KBM-7 (cell line): ENCODE results near the gene KCNJ10.
"Not testable (repeated sequence)": the region's sequence is repeated elsewhere in the genome, so short reads cannot be mapped to it uniquely, and the experiment has no call there.

Source experiments
- DNase-seq: peaks from one replicate; pipeline ENCODE4 v3.0.0-alpha.2; 2015
- in situ Hi-C: fragments of 300-500 bp; cut with MboI; formaldehyde crosslinking; loops from 2 replicates; pipeline ENCODE4 v1.14.3; 2020; ENCODE audit warnings: low sequenced_read_pairs, low pct_unique_long_range_greater_than_20kb, mixed read lengths

Gene KCNJ10

DNA sequence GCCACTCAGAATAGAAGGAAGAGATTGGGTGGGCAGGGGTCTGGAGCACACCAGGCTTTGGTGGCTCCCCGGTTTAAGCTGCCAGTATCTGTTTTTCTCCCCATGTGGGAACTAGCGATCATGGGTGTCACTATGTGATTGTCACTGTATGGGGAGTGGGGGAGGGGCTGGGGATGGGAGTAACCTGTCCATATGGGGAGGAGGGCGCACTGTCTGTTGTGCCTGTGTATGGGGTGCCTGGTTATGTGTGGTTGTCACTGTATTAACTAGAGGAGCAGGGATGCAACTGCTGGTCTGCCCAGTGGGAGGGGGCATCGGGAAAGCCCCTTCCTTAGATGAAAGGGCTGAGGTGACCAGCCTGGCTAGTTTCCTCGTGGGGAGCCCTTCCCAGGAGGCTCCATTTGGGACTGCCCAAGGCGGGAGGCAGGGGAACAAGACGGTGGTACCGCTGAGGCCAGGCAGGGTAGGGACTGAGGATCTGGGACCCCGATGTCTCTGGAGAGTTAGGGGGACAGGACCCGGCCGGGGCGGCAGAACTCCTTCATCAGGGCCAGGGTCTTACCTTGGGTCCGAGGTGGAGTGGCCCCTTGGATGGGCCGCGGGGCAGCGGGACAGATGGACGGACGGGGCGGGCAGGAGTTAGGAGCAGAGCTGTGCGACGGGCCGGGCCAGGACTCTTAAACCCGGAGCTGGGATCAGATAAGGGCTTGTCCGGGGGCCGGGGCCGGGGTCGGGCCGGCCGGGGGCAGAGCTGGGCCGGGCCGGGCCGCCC is at the start of gene KCNJ10:
KCNJ10 (minus strand) TSS at position 701 of the 772 bp plus-strand sequence. CDS start 27,628 bp downstream, outside the sequence.
- no peak for DNase-seq
- in situ Hi-C loops: no loop called here

DNA sequence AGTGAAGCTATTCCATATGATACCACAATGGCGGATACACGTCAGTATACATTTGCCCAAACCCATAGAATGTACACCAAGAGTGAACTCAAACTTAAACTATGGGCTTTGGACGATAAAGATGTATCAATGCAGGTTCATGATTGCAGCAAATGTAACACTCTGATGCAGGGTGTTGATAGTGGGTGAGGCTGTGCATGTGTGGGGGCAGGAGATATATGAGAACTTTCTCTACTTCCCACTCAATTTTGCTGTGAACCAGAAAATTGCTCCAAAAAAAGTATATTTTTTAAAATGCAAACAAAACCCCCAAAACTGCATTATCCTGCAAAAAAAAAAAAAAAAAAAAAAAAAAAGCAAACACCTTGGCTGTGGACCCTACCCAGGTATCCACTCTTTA is 49.0 kb upstream of the KCNJ10 start:
- no peak for DNase-seq
- in situ Hi-C loops: no loop called here

DNA sequence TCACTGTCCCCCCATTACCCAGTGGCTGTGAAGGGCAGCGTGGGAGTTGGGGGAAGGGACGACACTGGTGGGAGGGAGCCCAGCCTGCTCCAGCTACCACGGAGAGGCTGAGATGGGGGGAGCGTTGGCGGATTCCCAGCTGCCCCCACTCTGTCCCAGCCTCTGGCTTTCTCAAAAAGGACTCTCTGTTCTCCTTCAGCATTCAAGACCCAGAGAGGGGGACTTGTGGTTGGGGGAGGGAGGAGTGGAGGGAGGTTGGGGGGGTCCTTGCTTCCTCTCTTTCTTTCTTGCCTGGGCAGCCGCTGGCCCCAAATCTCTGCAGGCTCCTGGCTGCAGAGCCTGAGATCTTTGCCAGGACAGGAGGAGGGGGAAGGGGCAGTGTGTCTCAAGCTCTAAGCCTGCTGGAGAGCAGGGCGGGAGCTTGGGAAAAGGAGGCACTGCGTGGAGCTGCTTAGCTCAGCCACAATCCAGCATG is 47.8 kb upstream of the KCNJ10 start:
- in situ Hi-C loops: no loop called here
- DNase-seq: no peak

DNA sequence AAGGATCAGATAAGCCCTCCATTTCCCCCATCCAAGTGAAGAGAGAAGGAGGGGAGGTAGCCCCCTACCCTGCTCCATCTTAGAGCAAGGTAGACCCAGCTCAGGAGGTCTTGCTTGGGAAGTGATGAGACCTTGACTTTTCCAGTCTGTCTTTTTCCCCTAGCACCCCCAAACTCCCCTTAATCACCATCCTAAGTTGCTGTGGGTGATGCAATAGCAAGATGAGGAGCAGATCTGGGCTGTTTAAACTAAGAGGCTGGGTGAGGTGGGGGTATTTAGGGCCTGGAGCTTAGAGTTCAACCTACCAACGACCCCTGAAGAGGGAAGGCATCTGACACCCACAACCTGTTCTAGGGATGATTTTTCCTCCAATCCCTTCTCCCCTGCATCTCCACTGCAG is 47.3 kb upstream of the KCNJ10 start:
- in situ Hi-C loops: no loop called here

DNA sequence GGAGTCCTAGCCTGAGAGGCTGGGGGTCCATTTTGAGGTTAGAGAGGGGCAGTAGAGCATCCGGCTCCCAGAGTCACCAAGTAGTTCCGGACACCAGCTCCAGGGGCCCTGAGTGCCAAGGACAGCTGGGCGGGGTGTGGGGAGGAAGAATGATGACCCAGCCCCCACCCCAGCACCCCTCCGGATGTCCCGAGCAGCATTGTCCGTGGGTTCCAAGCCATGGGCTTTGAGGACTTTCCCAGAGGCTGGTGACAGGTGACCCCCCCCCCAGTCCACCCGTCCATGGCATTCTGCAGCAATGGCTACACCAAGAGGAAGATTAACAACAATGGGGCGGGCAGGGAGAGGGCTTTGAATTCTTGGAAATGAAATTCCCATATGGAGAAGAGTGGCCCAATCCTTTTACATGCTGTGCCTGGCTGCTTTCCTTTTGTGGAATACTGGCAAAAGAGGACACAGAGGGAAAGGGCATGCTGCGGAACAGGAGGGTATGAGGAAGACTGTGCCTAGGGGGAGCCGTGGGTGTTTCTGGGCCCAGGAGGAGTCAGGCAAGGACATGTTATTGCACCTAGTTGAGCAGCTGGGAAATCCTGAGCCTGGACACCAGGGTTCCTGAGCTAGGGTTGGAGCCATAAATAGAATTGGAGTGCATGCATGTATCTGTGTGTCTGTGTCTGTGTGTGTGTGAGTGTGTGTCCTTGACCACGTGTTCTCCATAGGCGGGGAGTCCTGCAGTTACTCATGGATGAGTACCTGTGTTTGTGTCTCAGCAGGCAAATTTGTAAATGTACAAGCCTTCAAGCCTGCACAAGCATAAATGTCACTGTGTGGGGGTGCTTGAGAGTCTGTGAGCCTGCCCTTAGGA is 46.6 kb upstream of the KCNJ10 start:
- in situ Hi-C loops: no loop called here

More for the DNA sequence above, 47.3 kb upstream of the KCNJ10 start:
- no peak for DNase-seq

DNA sequence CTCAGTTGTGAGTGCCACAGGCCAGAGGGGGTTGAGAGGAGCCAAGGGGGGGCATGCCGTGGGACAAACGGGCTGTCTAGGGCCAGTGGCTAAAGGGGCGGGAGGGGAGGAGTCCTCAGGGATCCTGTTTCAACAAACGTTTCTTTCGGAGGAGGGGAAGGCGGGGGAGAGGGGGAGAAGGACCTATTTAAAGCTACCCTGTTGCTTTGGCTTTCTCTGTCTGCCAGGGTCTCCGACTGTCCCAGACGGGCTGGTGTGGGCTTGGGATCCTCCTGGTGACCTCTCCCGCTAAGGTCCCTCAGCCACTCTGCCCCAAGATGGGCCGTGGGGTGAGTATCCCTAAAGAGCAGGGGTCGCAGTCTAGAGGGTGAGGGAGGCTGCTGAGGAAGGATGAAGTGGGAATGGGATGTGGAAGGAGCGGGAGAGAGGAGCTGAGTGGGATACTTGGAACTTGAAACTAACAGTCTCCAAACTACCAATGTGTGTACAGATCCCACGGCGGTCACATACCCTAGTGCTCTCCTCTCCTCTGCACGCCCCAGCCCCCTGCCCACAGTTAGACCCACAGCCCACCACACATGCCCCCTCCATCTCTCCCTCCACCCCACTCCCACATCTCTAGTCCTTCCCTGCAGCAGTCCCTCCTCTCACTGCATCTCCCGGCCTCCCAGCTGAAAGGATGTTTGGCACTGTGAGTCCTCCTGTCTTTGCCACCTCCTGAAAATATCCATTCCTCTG is 45.8 kb upstream of the KCNJ10 start, which contains the start of gene ATP1A2:
ATP1A2 (plus strand) TSS at position 215 of the 738 bp plus-strand sequence; CDS start at position 318, 103 bp downstream.
- DNase-seq: no peak
- in situ Hi-C loops: no loop called here

More for the DNA sequence above, 46.6 kb upstream of the KCNJ10 start:
- no peak for DNase-seq

DNA sequence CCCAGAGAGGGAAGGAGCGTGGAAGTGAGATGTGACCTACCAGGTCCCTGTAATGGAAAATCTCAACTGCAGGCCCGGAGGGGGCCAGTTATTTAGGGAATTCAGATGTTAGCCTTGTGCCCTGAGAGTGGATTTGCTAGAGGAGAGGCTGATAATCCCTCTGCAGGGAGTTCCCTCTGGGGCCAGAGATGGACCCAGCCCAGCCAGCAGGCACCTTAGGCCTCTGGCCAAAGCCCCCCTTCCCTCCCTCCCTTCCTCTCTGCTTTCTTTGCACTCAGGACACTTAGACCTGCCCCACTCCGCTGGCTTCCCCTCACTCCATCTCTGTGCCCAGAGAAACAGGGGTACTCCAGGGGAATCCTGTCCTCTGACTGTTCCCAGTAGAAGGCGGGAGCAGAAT is 44.1 kb upstream of the KCNJ10 start:
- DNase-seq: no peak
- in situ Hi-C loops: no loop called here

DNA sequence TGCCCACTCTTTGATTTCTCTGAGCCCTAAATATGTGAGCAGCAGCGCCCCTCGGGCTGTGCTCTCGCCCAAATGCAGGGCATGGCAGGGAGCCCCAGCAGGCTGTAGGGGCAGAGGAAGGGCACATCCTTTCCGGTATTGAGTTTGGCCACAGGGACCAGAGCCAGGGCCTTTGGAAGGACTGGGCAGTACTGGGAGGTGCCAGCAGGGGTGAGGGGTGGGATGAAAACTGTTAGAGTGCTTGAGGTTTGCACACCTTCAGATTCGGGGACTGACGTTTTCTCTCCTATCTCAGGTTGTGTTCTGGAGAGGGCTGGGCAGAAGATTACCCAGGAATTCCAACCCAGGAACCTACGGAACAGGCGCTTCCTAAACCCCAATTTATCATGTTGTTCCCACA is 43.4 kb upstream of the KCNJ10 start:
- DNase-seq: no peak
- in situ Hi-C loops: no loop called here

DNA sequence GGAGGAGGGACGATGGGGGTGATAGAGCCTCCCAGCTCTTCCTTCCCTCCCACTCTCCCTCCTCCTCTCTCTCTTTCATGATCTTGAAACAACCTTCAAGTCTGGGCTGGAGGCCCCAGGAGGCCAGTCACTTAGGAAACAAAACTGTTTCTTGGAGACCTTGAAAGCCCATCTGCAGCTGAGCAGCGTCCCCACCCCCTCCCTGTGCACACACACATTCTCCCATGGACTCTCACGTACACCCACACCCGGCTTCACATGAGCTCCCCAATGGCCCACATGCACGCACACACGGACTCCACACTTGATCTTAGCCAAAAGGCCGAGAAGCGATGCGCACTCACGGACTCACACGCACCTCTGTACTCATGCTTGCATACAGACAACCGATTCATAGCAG is 42.4 kb upstream of the KCNJ10 start:
- in situ Hi-C loops: no loop called here
- DNase-seq: no peak

DNA sequence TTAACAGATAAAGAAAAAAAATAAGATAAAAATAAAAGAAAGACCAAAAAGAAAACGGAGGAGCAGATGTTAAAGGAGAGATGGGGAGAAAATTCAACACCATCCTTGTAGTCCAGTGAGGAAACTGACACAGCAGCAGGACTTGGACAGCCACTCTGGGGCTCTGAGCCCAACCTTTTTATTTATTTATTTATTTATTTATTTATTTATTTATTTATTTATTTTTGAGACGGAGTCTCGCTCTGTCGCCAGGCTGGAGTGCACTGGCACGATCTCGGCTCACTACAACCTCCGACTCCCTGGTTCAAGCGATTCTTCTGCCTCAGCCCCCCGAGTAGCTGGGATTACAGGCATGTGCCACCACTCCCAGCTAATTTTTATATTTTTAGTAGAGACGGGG is 41.5 kb upstream of the KCNJ10 start:
- DNase-seq, in situ Hi-C loops: not testable (repeated sequence)

DNA sequence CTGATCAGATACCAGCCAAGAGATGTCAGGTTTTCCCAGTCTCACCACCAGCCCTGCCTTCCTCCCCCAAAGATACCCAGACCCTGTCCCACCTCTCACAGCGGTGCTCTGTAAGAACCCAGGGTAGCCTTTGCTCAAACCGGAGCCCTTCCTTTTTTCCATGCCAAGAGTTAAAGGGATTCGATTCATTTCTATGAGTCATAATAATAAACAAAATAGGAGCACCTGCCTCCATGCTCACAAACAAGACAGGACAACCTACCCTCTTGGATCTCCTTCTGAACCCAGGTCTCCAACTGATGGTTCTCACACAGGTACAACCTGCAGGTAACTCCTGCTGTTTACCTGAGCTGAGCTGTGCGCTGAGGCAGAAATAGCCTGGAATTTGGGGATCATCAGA is 39.7 kb upstream of the KCNJ10 start:
- no peak for DNase-seq
- in situ Hi-C loops: no loop called here

DNA sequence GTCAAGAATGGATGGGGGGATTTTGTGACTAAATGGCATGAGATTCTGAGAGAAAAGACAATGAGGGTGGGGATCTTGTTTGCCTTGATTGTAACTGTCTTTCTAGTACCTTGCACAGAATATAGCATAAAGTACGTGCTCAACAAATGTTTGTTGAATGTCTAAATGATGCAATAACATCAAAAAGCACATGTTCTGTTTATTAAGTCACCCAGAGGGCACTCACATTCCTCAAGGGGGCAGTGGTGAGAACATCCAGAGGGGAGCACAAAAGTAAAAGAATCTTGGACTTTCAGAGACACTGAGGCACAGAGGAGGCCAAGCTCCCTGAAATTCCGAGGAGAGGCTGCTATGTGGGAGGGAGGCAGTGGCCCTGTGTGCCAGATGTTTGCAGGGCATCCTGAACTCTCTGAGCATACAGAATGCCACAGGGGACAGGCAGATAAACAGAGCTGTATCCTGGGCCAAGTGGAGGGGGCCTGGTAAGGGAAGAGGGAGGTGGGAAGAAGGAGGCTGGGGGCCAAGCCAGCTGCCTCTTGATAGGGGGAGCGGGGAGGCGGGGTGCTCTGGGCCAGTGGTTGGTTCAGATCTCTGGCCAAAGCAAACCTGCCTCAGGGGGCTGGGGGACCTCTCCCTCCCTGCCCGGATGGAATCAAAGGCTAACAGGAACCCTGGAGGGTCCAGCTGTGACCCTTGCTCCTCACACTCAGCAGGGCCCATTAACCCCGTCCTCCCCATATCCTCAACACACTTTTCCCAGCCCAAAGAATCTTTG is 39.1 kb upstream of the KCNJ10 start:
- in situ Hi-C loops: no loop called here
- peak; percentile 58 for DNase-seq

DNA sequence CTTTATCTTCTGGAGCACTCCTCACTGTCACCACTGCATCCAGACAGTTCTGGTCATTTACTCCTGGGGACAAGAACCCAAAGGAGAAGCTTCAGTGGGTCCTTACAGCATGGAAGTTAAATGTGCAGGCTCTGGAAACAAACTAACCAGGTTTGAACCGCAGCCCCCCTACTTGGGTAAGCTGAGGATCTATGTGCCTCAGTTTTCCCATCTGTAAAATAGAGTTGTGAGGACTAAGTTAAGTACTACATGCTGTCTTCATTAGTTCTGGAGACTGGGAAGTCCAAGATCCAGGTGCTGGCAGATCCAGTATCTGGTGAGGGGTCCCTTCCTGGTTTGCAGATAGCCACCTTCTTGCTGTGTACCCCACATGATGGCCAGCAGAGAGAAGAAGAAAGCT is 37.6 kb upstream of the KCNJ10 start:
- in situ Hi-C loops: no loop called here
- no peak for DNase-seq

DNA sequence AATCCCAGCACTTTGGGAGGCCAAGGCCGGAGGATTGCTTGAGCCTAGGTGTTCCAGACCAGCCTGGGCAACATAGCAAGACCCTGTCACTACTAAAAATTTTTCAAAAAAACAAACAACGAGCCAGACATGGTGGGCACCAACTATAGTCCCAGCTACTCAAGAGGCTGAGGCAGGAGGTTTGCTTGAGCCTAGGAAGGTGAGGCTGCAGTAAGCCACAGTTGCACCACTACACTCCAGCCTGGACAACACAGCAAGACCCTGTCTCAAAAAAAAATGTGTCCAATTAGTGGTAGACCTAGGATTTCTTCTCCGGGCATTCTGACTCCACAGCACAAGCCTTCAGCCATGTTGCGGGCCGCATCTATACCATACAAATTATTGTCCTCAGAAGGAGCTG is 35.2 kb upstream of the KCNJ10 start:
- in situ Hi-C loops: no loop called here
- DNase-seq: no peak

DNA sequence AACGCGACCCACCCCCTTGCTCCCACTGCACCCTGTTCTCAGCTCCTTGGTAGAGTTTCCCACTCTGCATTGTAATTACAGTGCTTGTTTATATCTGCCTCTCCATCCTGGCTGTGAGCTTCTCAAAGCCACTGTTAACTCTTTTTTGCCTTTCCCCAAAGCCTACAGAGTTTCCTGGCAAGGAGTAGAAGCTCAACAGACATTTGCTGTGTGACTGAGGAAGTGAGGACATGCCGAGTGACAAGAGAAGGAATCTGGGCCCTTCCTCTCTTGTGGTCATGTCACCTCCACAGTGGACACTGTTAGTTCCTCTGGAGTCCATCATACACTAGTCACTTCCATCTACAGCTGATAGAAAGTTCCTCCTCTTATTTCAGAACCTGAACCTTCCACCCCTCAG is 34.5 kb upstream of the KCNJ10 start:
- in situ Hi-C loops: no loop called here
- peak; percentile 20 for DNase-seq

DNA sequence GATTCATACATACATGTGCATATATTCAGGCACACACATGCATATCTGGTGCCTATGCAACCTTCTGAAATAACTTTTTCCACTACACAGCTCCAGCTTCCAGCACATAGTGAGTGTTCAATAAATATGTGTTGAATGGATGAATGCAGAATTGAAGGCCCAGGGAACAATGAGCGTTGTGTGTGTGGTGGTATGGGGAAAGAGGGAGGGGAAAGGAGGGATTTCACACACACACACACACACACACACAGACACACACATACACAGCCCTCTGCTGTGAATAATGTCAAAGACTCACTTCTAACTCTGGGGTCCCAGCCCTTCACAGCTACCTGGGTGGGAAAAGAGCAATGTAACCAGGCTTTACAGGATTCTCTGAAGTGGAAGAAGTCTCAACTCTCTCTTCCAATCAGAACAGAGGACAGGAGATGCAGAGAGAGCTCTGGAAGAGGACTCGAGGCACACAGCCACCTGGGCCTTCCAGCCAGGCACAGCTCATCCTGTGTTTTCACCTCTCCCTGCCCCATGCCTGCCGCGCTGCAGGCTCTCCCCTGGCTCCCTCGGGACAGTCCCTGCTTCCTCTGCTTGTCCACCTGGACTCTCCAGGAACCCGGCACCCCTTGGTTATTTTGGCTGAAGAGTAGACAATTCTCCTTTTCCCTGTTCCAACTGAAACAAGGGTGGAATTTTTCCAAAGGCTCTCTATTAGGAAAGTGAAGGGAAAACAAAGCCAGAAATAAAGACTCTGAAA is 33.9 kb upstream of the KCNJ10 start:
- in situ Hi-C loops: no loop called here
- no peak for DNase-seq

DNA sequence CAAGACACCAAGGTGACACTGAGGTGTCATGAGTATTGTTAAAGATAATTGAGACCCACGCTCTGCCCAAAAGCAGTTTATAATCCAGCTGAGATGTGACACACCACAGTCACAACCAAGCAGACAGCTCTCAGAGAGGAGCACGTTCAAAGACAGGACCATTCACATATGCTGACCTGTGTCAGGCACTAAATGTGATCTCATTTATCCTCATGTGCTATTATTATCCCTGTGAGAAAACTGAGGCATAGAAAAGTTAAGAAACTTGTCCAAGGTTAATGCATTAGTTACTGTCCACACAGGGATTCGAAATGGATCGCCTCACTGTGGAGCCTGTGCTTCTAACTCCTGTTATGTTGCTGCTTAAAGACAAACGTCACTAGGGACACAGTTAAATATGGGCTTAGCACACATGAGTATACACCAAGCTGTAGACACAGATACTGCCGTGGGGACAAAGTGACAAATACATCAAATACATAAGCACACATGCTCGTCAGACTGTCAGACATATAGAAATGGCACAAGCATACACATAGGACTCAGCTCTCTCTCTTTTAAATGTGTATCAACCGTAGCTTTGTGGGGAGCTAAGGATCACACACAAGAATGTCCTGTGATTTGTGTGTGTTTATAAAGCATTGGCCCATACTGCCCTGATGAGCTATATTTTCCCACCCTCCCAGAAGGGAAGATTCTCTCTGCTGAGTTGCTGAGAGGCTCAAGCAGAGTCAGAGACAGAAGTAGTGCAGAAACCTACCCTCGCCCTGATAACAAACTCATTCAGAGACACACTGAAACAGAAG is 32.0 kb upstream of the KCNJ10 start:
- DNase-seq: no peak
- in situ Hi-C loops: no loop called here
